KG1 (cell line): Measurements from ENCODE around the gene PDE4A.
"Not testable (repeated sequence)": the region's sequence is repeated elsewhere in the genome, so short reads cannot be mapped to it uniquely, and the experiment has no call there.

ENCODE experiments used
- DNase-seq: peaks from one replicate; lab custom pipeline; 2025; lab: John Stamatoyannopoulos, UW

The PDE4A gene

DNA sequence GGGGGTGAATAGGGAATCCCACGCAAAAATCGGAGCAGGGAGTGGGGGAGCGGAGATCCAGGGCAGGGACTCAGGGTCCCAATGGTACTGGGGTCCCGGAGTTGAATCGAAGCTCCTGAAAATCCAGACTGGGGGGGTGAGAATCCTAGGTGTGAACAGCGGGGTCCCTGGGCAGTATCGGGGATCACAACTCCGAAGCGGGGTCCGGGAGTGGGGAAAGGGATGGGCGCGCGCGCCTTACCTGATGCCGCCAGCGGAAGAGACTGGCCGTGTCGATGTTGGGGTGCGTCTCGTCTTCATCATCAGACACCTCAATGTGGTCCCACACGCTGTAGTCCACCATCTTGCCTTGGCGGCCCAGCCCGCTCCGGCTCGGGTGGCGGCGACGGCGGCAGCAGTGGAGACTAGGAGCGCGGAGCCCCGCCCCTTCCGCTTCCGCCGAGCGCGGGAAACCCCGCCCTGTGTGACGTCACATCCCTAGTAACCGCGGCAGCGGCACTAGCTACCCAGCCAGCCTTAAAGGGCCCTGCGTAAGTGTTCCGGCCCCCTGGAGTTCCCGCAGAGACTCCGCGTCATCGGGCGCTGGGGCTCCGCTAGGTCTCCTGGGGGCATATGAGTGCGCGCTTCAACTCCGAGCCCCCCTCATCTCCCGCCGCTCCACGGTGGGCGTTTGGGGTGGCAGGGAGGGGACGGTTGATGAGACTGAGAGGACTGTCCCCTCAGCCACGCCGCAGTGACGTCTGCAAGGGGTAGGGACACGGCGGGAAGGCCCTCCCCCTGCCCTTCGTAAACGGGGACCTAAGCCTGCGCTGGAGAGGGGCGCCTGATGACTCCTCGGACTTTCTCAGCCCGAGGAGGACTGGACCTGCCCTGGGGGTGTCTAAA lies 17.0 kb upstream of the PDE4A start, which contains the start of gene CDC37:
TSS of gene CDC37 (minus strand) at position 406 of the 885 bp plus-strand sequence. CDS start at position 343, 63 bp downstream.
- DNase-seq = peak; percentile 93

DNA sequence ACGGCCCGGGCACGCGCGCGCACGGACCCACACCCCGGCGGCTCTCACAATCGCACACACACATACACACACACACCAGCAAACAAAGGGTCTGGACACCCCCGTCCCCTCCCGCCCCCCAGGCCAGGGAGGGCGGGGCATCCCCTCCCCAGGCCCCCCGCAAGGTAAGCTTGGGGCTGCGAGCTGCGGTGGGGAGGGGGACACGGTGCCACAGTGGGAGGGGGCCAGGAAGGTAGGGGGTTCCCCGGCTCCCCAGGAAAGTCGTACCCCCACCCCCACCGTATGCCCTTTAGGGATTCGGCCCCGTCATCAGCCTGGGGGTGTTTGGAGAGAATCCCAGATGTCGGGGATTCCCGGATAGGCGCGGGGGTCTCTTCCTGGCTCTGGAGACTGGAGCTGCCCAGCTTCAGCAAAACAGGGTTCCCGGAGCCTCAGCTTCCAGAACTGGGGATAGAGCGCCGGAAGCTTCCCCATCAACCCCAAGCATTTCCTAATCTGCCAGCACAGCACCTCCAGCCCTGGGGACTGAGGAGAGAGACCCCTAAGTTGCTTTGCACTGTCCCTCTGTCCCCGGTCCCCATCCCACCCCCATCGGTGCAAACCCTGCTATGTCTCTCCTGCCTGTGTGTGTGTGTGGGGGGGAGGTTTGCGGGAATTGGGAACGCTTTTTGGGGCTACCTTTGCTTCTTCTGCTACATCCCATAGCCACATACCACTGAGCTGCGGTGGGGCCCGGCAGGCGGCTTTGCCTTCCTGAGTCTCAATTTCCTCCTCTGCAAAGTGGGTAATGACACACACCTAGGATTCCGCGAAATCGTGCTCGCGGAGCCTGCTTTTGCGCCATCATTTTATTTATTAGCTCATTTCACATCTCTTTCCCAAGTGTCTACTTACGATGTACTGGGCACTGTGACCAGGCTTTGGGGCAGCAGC lies 15.2 kb upstream of the PDE4A start:
- no peak for DNase-seq

GRCh38 chr19:10406191-10406590 lies 14.1 kb upstream of the PDE4A start:
- no peak for DNase-seq

- DNase-seq = no peak
Measured at GRCh38 chr19:10407096-10407495, 13.2 kb upstream of the PDE4A start.

- peak; percentile 62 for DNase-seq
Measured at GRCh38 chr19:10408511-10409283, 11.6 kb upstream of the PDE4A start.

DNA sequence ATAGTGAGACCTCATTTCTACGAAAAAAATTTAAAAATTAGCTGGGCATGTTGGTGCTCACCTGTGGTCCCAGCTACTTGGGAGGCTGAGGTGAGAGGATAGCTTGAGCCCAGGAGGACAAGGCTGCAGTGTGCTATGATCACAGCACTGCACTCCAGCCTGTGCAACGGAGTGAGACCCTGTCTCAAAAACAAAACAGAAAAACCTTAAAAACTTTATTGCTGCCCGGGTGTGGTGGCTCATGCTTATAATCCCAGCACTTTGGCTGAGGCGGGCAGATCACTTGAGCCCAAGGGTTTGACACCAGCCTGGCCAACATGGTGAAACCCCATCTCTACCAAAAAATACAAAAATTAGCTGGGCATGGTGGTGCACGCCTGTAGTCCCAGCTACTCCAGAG lies 9.1 kb upstream of the PDE4A start:
- DNase-seq = not testable (repeated sequence)

DNA sequence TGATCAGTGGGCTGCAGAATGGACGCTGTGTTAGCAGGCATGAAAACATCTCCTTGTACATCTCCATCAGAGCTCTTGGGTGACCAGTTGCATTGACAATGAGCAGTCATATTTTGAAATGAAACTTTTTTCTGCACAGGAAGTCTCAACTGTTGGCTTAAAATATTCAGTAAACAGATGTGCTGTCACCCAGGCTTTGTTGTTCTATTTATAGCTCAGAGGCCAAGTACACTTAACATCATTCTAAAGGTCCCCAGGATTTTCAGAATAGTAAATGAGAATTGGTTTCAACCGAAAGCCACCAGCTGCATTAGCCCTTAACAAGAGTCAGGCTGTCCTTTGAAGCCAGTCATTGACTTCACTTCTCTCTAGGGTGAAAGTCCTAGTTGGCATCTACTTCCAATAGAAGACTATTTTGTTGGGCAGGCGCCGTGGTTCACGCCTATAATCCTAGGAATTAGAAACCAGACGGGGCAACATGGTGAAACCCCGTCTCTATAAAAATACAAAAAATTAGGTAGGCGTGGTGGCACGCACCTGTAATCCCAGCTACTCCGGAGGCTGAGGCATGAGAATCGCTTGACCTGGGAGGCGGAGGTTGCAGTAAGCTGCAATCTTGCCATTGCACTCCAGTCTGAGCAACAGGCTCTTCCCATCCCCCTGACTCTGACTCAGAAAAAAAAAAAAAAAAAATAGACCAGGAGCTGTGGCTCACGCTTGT lies 7.9 kb upstream of the PDE4A start:
- no peak for DNase-seq

DNA sequence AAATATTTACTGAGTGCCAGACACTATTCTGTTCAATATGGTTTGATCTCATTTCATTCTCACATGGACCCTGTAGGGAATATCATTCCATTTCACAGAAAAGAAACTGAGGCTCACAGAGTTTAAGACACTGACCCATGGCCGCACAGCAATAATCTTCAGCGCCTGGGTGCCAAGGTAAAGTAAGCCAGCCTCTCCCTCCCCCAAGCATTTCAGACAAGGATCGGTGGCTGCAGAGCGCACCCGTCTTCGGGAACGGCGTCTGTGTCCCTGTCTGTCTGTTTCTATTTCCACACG lies 4.3 kb upstream of the PDE4A start:
- DNase-seq = no peak

GRCh38 chr19:10416380-10417257 lies 3.7 kb upstream of the PDE4A start:
- DNase-seq = peak; percentile 88

DNA sequence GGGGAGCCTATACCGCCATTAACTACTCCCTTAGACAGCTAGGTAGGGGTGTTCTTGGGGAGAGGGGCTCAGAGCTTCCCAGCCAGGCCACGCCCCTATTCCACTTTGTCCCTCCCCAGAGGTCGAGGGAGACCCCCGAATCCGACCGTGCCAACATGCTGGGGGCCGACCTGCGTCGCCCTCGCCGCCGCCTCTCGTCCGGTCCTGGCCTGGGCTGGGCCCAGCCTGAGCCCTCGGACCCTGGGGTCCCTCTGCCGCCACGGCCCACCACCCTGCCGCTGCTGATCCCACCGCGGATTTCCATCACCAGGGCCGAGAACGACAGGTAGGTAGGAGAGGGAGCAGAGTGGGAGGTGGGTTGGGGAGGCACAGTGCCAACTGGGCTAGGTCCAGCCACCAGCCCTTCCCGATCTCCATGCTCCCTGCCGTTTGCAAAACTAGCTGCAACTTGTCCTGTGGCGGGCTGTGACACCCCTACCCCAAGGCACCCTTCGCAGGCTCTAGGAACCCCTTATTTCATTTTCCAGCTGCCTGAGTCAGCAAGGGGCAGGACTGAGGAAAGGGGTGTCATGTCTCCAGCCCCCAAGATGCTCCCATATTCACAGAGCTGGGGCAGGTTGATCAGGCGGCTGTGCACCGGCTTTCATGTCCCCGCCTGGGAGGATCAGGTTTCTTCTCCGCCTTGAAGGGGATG lies 2.6 kb upstream of the PDE4A start:
- DNase-seq = no peak

GRCh38 chr19:10418235-10418484 lies 2.2 kb upstream of the PDE4A start:
- DNase-seq = no peak

GRCh38 chr19:10418485-10419199 lies 1.7 kb upstream of the PDE4A start:
- no peak for DNase-seq

- DNase-seq = no peak
Measured at GRCh38 chr19:10419200-10419645, 1.1 kb upstream of the PDE4A start.

- peak; percentile 21 for DNase-seq
Measured at GRCh38 chr19:10419646-10420443, 493 bp upstream of the PDE4A start.

GRCh38 chr19:10421240-10422045 lies 1.1 kb downstream of the PDE4A start:
- no peak for DNase-seq

- DNase-seq = no peak
Measured at GRCh38 chr19:10422046-10422461, 1.7 kb downstream of the PDE4A start.

GRCh38 chr19:10422846-10423245 lies 2.5 kb downstream of the PDE4A start:
- DNase-seq = no peak
